Vagina (tissue), 2 donors: ENCODE results near the gene GPR17. TPM values are rescaled to one million over a fixed set of nuclear protein-coding genes. Genes with fewer than 3 reads are reported as not detected.

Source experiments
- DNase-seq, 2 donors: peaks; one replicate each; pipeline ENCODE4 v3.0.0-alpha.2; 2017; ENCODE audit errors: extremely low spot score in 2 of 2
- H3K27ac ChIP-seq: fragments of 200-600 bp; sonication (generic); one replicate; pipeline ENCODE4 v1.5.1; 2019
- H3K27me3 ChIP-seq: fragments of 200-600 bp; sonication (generic); one replicate; pipeline ENCODE4 v1.5.1; 2019
- H3K36me3 ChIP-seq, 2 donors: fragments of 200-600 bp; sonication (generic); one replicate each; pipeline ENCODE4 v1.5.1; 2017 to 2019
- H3K4me1 ChIP-seq: fragments of 200-600 bp; sonication (generic); one replicate; pipeline ENCODE4 v1.5.1; 2019
- H3K4me3 ChIP-seq, 2 donors: fragments of 200-600 bp; sonication (generic); 1 replicate in 1 of 2; 2 replicates in 1 of 2; pipeline ENCODE4 v1.5.1; 2016 to 2019
- H3K9me3 ChIP-seq: fragments of 200-600 bp; sonication (generic); one replicate; pipeline ENCODE4 v1.5.1; 2019
- POLR2A ChIP-seq, 2 donors: fragments of 450-650 bp; IDR thresholded peaks; one replicate each; pipeline ENCODE4 v1.6.1; 2017; ENCODE audit warnings: antibody characterized with exemption in 2 of 2, mild to moderate bottlenecking in 2 of 2, moderate library complexity in 2 of 2
- POLR2AphosphoS5 ChIP-seq, 2 donors: sonication (generic); formaldehyde crosslinking; IDR thresholded peaks; one replicate each; pipeline ENCODE4 v1.9.0; 2017; ENCODE audit warnings: antibody characterized with exemption in 2 of 2, mild to moderate bottlenecking in 2 of 2, low read depth in 1 of 2; ENCODE audit not compliant: insufficient read depth in 1 of 2
- intact Hi-C: fragments of 100-400 bp; cut with DNase I; formaldehyde crosslinking; loops from one replicate; pipeline ENCODE4 v1.15.1; 2023
- total RNA-seq: library from RNA; depleted of rRNA; stranded (reverse); fragments of >200 nt; gene quantifications from one replicate; pipeline ENCODE4 v1.2.3, GENCODE V29; 2016
- TF ChIP-seq, protein P1 (sequence below), 3 experiments: fragments of 450-650 bp in 2 of 3; fragments of 200-600 bp in 1 of 3; sonication (generic) in 1 of 3; IDR thresholded peaks; one replicate each; pipeline ENCODE4 v1.5.1; 2017 to 2019; ENCODE audit warnings: antibody characterized with exemption in 3 of 3, mild to moderate bottlenecking in 2 of 3, moderate library complexity in 2 of 3

Gene GPR17
- total RNA-seq, 1 donor from 2014 or later = not detected

DNA sequence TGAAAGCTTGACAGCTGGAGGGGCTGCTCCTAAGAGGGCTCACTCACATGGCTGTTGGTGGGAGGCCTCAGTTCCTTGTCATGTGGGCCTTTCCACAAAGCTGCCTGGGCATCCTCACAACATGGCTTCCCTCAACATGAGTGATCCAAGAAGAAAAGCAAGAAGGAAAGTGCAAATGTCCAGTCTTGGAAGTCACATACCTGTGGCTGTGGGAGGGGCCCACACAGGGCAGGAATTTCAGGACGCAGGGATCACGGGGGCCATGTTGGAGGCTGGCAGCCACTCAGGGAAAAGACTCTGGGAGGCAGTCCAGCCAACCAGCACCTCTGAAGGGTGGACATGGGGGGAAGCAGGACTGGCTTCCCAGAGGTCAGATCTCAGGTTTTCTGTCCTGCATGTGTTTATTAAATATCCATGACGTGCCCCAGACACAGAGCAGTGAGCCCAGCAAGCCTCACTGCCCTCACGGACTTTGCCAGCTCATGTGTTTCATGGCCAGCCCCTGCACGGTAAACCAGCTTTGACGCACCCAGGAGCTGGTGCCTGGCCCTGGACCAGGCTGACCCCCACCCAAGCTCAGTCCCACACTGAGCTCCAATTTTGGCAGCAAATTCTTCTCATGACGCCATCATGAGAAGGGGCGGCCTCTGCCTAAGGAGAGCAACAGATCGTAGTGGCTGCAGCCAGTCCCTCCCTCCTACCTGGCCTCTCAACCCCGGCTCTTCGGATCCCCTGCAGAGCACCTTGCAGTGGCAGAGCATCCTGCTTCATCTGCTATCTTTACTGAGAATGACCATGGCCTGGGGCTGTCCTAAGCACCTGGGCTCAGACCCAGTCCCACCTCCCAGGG lies 34.7 kb upstream of the GPR17 start:
- no peak for DNase-seq
- Histone ChIP-seq H3K9me3 (peaks cover 5% of the 10 kb centered on the region), H3K4me3 (no peak overlapping the region), H3K27me3 (no peaks in the 10 kb centered on the region), H3K4me1 (no peaks in the 10 kb centered on the region), H3K36me3 (no peaks in the 10 kb centered on the region), H3K27ac (no peak overlapping the region)
- intact Hi-C loops = no loop called here
- TF ChIP-seq, protein P1, sequence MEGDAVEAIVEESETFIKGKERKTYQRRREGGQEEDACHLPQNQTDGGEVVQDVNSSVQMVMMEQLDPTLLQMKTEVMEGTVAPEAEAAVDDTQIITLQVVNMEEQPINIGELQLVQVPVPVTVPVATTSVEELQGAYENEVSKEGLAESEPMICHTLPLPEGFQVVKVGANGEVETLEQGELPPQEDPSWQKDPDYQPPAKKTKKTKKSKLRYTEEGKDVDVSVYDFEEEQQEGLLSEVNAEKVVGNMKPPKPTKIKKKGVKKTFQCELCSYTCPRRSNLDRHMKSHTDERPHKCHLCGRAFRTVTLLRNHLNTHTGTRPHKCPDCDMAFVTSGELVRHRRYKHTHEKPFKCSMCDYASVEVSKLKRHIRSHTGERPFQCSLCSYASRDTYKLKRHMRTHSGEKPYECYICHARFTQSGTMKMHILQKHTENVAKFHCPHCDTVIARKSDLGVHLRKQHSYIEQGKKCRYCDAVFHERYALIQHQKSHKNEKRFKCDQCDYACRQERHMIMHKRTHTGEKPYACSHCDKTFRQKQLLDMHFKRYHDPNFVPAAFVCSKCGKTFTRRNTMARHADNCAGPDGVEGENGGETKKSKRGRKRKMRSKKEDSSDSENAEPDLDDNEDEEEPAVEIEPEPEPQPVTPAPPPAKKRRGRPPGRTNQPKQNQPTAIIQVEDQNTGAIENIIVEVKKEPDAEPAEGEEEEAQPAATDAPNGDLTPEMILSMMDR (IDR thresholded peaks at IDR 0.05) = no peak
- TF ChIP-seq POLR2AphosphoS5 (IDR thresholded peaks at IDR 0.05; ENCODE audit: insufficient read depth in 1 of 2, low read depth in 1 of 2) = no peak
- no peak for TF ChIP-seq POLR2A (IDR thresholded peaks at IDR 0.05)

DNA sequence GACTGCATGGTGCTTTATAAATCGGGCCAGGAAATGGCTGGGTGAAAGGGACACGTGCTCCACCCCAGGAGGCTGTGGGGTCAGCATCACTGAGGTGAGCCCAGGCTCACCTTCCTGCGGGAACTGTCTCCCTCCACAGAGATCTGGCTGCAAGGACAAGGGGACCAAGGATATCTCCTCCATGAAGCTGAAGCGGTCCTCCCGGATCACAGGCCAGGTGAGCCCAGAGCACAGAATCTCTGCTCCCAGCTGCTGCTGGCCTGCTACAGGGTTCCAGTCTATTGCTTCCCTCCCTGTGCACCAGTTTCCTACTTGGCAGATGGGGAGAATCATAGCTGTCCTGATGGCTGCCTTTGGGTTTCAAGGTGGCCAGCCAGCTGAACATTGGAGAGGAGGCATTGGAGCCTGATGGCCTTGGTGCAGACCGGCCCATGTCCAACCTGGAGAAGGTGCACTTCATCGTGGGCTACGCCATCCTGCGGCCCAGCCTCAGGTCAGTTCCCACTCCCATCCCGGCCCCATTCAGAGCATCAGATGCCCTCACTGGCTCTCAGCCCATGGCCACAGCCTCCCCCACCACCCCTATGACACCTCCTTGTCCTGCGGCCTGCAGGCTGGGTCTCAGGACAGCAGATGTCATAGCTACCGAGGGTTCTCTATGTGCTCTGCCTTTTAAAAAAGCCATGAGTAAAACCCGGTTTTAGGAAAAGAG lies 33.7 kb upstream of the GPR17 start:
- no peak overlapping the region for H3K4me3 ChIP-seq
- intact Hi-C loops = no loop called here
- H3K27ac ChIP-seq = no peak overlapping the region
- H3K9me3 ChIP-seq = peaks cover 5% of the 10 kb centered on the region
- H3K4me1 ChIP-seq = no peaks in the 10 kb centered on the region
- H3K27me3 ChIP-seq = no peaks in the 10 kb centered on the region
- H3K36me3 ChIP-seq = no peaks in the 10 kb centered on the region
- DNase-seq = no peak
- TF ChIP-seq POLR2AphosphoS5 (IDR thresholded peaks at IDR 0.05; ENCODE audit: insufficient read depth in 1 of 2, low read depth in 1 of 2) = no peak
- TF ChIP-seq POLR2A (IDR thresholded peaks at IDR 0.05) = no peak
- TF ChIP-seq, protein P1 (IDR thresholded peaks at IDR 0.05) = no peak

DNA sequence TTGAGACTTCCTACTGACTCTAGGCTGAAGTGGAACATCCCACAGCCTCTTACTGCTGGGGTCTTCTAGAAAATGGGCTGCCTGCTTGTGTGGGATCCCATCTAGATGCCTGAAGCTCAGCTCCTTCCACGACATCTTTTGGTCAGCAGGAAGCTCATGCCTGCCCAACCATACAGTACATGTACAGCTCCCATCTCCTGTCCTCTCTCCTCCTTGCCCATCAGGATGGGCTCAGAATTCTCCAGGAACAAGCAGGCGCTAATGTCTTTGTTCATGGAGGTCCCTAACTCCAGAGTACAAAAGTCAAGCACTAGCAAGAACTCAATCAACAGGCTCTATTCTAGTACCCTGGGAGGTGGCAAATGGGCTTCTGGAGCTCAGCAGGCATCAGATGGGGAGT lies 31.7 kb upstream of the GPR17 start:
- DNase-seq = no peak

DNA sequence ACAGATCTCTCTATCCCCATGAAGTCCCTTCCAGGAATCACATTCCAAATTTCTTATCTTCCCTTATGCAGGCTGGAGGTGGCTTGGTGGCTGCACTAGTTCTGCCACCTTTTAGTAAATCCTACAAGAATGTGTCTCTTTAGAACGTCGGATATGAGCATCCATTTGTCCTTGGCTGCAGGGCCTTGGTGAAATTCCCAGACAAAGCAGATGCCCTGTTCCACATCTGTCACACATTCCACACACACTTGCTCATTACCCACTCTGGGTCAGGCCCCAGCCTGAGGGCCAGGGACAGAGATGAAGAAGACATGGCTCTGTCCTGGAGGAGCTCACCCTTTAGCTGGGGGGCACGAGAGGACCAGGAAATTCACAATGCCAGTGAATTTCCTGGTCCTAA lies 31.2 kb upstream of the GPR17 start:
- Histone ChIP-seq H3K4me1 (no peaks in the 10 kb centered on the region), H3K4me3 (no peak overlapping the region), H3K36me3 (no peaks in the 10 kb centered on the region), H3K27ac (no peak overlapping the region), H3K9me3 (peaks cover 5% of the 10 kb centered on the region), H3K27me3 (no peaks in the 10 kb centered on the region)
- DNase-seq = no peak
- no peak for TF ChIP-seq POLR2AphosphoS5 (IDR thresholded peaks at IDR 0.05; ENCODE audit: insufficient read depth in 1 of 2, low read depth in 1 of 2)
- TF ChIP-seq, protein P1 (IDR thresholded peaks at IDR 0.05) = no peak
- no peak for TF ChIP-seq POLR2A (IDR thresholded peaks at IDR 0.05)
- intact Hi-C loops = no loop called here

More for the DNA sequence above, 31.7 kb upstream of the GPR17 start:
- TF ChIP-seq, protein P1 (IDR thresholded peaks at IDR 0.05) = no peak
- TF ChIP-seq POLR2AphosphoS5 (IDR thresholded peaks at IDR 0.05; ENCODE audit: insufficient read depth in 1 of 2, low read depth in 1 of 2) = no peak
- TF ChIP-seq POLR2A (IDR thresholded peaks at IDR 0.05) = no peak
- intact Hi-C loops = no loop called here
- Histone ChIP-seq H3K9me3 (peaks cover 5% of the 10 kb centered on the region), H3K27me3 (no peaks in the 10 kb centered on the region), H3K4me1 (no peaks in the 10 kb centered on the region), H3K36me3 (no peaks in the 10 kb centered on the region), H3K27ac (no peak overlapping the region), H3K4me3 (no peak overlapping the region)
